HepG2 (cell line): ENCODE data around the gene SLC22A31. TPM values are rescaled to one million over a fixed set of nuclear protein-coding genes. Genes with fewer than 3 reads are reported as not detected.

Experiments used
- ATAC-seq: fragments of 200-7000 bp; cut with Tn5 transposase; 3 replicates; pipeline ENCODE4 v1.9.1; 2020; ENCODE audit warnings: mild to moderate bottlenecking, moderate library complexity
- BruUV-seq: library from RNA; stranded (reverse); fragments of 400-500 nt; replicated peaks from 2 replicates; lab custom pipeline; 2021; lab: Mats Ljungman, UMichigan
- CTCF ChIA-PET: fragments of 300-600 bp; formaldehyde crosslinking; extraction: SDS; loops from one replicate; lab custom pipeline; 2021; ENCODE audit warnings: low total read pairs, inconsistent platforms, low intra/inter-chr PET ratio; lab: Yijun Ruan, JAX
- POLR2A ChIA-PET: fragments of 350-600 bp; sonication (Branson Sonifier 250); formaldehyde crosslinking; loops from one replicate; lab custom pipeline; 2020; ENCODE audit warnings: antibody characterized with exemption, inconsistent platforms; lab: Yijun Ruan, JAX
- DNase-seq: peaks from one replicate; pipeline ENCODE4 v3.0.0-alpha.2; 2015; ENCODE audit warnings: low spot score
- FAIRE-seq: peaks from 3 replicates; lab custom pipeline; 2011; peaks lifted over from hg19 to GRCh38; lab: Jason Lieb, UNC
- H2AFZ ChIP-seq: one replicate; pipeline ENCODE4 v1.6.1; 2011; ENCODE audit warnings: low read length, inconsistent platforms
- H3K27ac ChIP-seq: fragments of 300-600 bp; 3 replicates; pipeline ENCODE4 v1.8.0; 2011; ENCODE audit warnings: mixed run types, mild to moderate bottlenecking, mixed read lengths, low read length, inconsistent platforms; ENCODE audit not compliant: insufficient read depth; ENCODE audit errors: extremely low read length
- H3K27me3 ChIP-seq, 2 experiments: fragments of 200-600 bp in 1 of 2; 2 replicates in 1 of 2; 3 replicates in 1 of 2; pipeline versions ENCODE4 v1.6.0 to v1.8.0; 2011; ENCODE audit warnings: low read length in 2 of 2, mild to moderate bottlenecking in 2 of 2, moderate library complexity in 2 of 2, inconsistent platforms in 1 of 2; ENCODE audit not compliant: insufficient read depth in 2 of 2, control insufficient read depth in 1 of 2
- H3K36me3 ChIP-seq, 2 experiments: fragments of 200-600 bp in 1 of 2; replicated peaks in 1 of 2; 2 replicates in 1 of 2; 3 replicates in 1 of 2; pipeline versions ENCODE4 v1.5.1 to v1.8.0; 2011; ENCODE audit warnings: low read length in 2 of 2, inconsistent platforms in 1 of 2; ENCODE audit not compliant: insufficient read depth in 2 of 2, control insufficient read depth in 1 of 2
- H3K4me1 ChIP-seq: 2 replicates; pipeline ENCODE4 v1.5.1; 2012; ENCODE audit warnings: low read length, inconsistent platforms; ENCODE audit not compliant: insufficient read depth
- H3K4me2 ChIP-seq: 2 replicates; pipeline ENCODE4 v1.6.0; 2011; ENCODE audit warnings: low read depth, low read length, inconsistent platforms
- H3K4me3 ChIP-seq, 3 experiments: fragments of 200-600 bp in 1 of 3; sonication (generic), shearing (Covaris generic) in 1 of 3; replicated peaks in 1 of 3; 2 replicates each; pipeline ENCODE4 v1.5.1; 2011 to 2016; ENCODE audit warnings: low read length in 3 of 3, inconsistent platforms in 2 of 3, low read depth in 2 of 3, mild to moderate bottlenecking in 2 of 3, control low read depth in 1 of 3, mixed read lengths in 1 of 3; ENCODE audit not compliant: insufficient read depth in 1 of 3
- H3K79me2 ChIP-seq: one replicate; pipeline ENCODE4 v1.6.1; 2011; ENCODE audit warnings: low read length, inconsistent platforms; ENCODE audit not compliant: insufficient read depth
- H3K9ac ChIP-seq: 2 replicates; pipeline ENCODE4 v1.6.0; 2011; ENCODE audit warnings: mild to moderate bottlenecking, low read depth, low read length, inconsistent platforms; ENCODE audit not compliant: insufficient read depth
- H3K9me3 ChIP-seq: 2 replicates; pipeline ENCODE4 v1.5.1; 2012; ENCODE audit warnings: mild to moderate bottlenecking, low read length
- H4K20me1 ChIP-seq: 2 replicates; pipeline ENCODE4 v1.6.0; 2011; ENCODE audit warnings: inconsistent platforms, mild to moderate bottlenecking, low read length, moderate library complexity; ENCODE audit not compliant: insufficient read depth
- DNMT3B ChIP-seq: conservative IDR thresholded peaks from 2 replicates; pipeline ENCODE4 v1.6.1; 2016; ENCODE audit warnings: missing biosample characterization, control low read depth
- DPF2 ChIP-seq: sonication (generic); formaldehyde crosslinking; IDR thresholded peaks from 2 replicates; pipeline ENCODE4 v1.4.0; 2020; ENCODE audit warnings: mild to moderate bottlenecking, low read depth, missing genetic modification reagents, borderline replicate concordance
- NFAT5 ChIP-seq: sonication (generic); formaldehyde crosslinking; IDR thresholded peaks from 2 replicates; pipeline ENCODE4 v1.4.0; 2020; ENCODE audit warnings: missing genetic modification reagents
- USF2 ChIP-seq, 2 experiments: sonication (generic) in 1 of 2; formaldehyde crosslinking in 1 of 2; IDR thresholded peaks; 2 replicates each; pipeline versions ENCODE4 v1.5.1 to v1.6.1; 2011 to 2020; ENCODE audit warnings: borderline replicate concordance in 1 of 2, low read depth in 1 of 2, low read length in 1 of 2, mild to moderate bottlenecking in 1 of 2, missing genetic modification reagents in 1 of 2, moderate library complexity in 1 of 2
- ZBED4 ChIP-seq: sonication (generic); formaldehyde crosslinking; IDR thresholded peaks from 2 replicates; pipeline ENCODE4 v1.4.0; 2020; ENCODE audit warnings: missing genetic modification reagents, borderline replicate concordance
- ZNF761 ChIP-seq: sonication (generic); formaldehyde crosslinking; conservative IDR thresholded peaks from 2 replicates; pipeline ENCODE4 v1.4.0; 2020; ENCODE audit warnings: mild to moderate bottlenecking, missing genetic modification reagents
- ZNF768 ChIP-seq: sonication (generic); formaldehyde crosslinking; IDR thresholded peaks from 2 replicates; pipeline ENCODE4 v1.4.0; 2020; ENCODE audit warnings: missing genetic modification reagents
- ZSCAN12 ChIP-seq: sonication (generic); formaldehyde crosslinking; IDR thresholded peaks from 2 replicates; pipeline ENCODE4 v1.9.0; 2021; ENCODE audit warnings: mild to moderate bottlenecking, missing genetic modification reagents
- WGBS: methylation state at CpG from one replicate; pipeline ENCODE4 v1.1.6; 2017; ENCODE audit warnings: low lambda C conversion rate; 5-methylcytosine and 5-hydroxymethylcytosine counted together
- in situ Hi-C: cut with HindIII; loops from 2 replicates; pipeline ENCODE4 v1.10.0; 2017; ENCODE audit warnings: low pct_unique_long_range_greater_than_20kb; ENCODE audit not compliant: extremely low pct_ligation_motif_present
- intact Hi-C: fragments of 100-400 bp; cut with micrococcal nuclease; formaldehyde crosslinking; loops from one replicate; pipeline ENCODE4 v1.10.0; 2022; ENCODE audit not compliant: unreplicated experiment
- polyA plus RNA-seq, 8 experiments: library from polyadenylated mRNA; depleted of rRNA in 3 of 8; stranded (reverse) in 7 of 8; unstranded in 1 of 8; fragments of >200 nt; fragmentation: Illumina TruSeq in 4 of 8; extraction: Trizol in 4 of 8; gene quantifications; 2 replicates each; pipeline versions ENCODE4 v1.2.1 to v1.2.3, GENCODE V29; 2011 to 2016; ENCODE audit warnings: low read depth in 4 of 8, missing spikeins in 1 of 8, mixed read lengths in 1 of 8; ENCODE audit not compliant: insufficient read depth in 1 of 8
- total RNA-seq, 5 experiments: library from RNA; depleted of rRNA; stranded (reverse); fragments of >200 nt; fragmentation: Illumina TruSeq; extraction: Trizol; gene quantifications; 2 replicates each; pipeline ENCODE4 v1.2.3, GENCODE V29; 2016; ENCODE audit warnings: low read depth in 1 of 5

SLC22A31 gene
- total and polyA plus RNA-seq, 2 of the 13 experiments (the other 11 are each of a cell fraction or from before 2014, with no cell fraction given) = 67.3 to 83.3 TPM

- no peak for TF ChIP-seq DNMT3B
- 0 out of 2 replicates have a peak, but pooled peaks have one; percentile 23 for TF ChIP-seq ZNF761 (CRISPR knock-in tag)
- no peak for TF ChIP-seq ZSCAN12 (CRISPR knock-in tag)
- TF ChIP-seq ZNF768 (CRISPR knock-in tag) = peak; percentile 95
- no peak for TF ChIP-seq DPF2 (CRISPR knock-in tag)
- peak; percentile 50; the same call in 1 of the 2 replicates for TF ChIP-seq USF2 (IDR thresholded peaks at IDR 0.05; ENCODE audit: low read depth, low read length)
- TF ChIP-seq USF2 (CRISPR knock-in tag; IDR thresholded peaks at IDR 0.05; ENCODE audit: borderline replicate concordance) = no peak; the same call in 1 of the 2 replicates
Measured at GRCh38 chr16:89175280-89176146, 24.8 kb downstream of the SLC22A31 start (continued).

- peaks cover 52% of the 10 kb centered on the region for H3K4me1 ChIP-seq
- H3K4me3 ChIP-seq = no peak overlapping the region; a peak in 1 of 6 replicates
- ChIA-PET CTCF (no interaction called here), POLR2A (interaction anchor here (0.8 to 2.3 kb wide), 4 partner anchors 10 to 43 kb away, joined by 3 to 9 read pairs (median 4); partner anchors contain the start of genes SLC22A31 and ZNF778)
- H4K20me1 ChIP-seq = peaks cover 13% of the 10 kb centered on the region
- WGBS = 17% methylated on average over 14 of the region's 14 CpGs
- no peaks in the 10 kb centered on the region for H3K9me3 ChIP-seq
- H3K27me3 ChIP-seq = peaks cover 73 to 94% of the 10 kb centered on the region in 2 experiments
- no peak overlapping the region for H3K27ac ChIP-seq
- in situ Hi-C loops (no loop called here), intact Hi-C loops (loop anchor here (5.0 kb wide), 1 partner anchor 42 kb away; the partner anchor contains the start of gene ZNF778)
- no TSS peak for BruUV-seq
- no peaks in the 10 kb centered on the region for H3K36me3 ChIP-seq
- no peak overlapping the region for H3K4me2 ChIP-seq
- H2AFZ ChIP-seq = no peak overlapping the region
- DNase-seq = no peak
- ATAC-seq = no peak
- H3K79me2 ChIP-seq = no peaks in the 10 kb centered on the region
- no peak overlapping the region for H3K9ac ChIP-seq
- no peak for FAIRE-seq
- TF ChIP-seq ZBED4 (CRISPR knock-in tag) = no peak
- TF ChIP-seq NFAT5 (CRISPR knock-in tag) = no peak
Measured at GRCh38 chr16:89174877-89175276, 25.5 kb downstream of the SLC22A31 start.
